H1 (cell line): ENCODE results near the gene MCFD2. TPM values are rescaled to one million over a fixed set of nuclear protein-coding genes. Genes with fewer than 3 reads are reported as not detected.

ENCODE experiments used
- CTCF ChIA-PET: fragments of 300-600 bp; sonication (Branson Sonifier 250); formaldehyde crosslinking; loops from one replicate; lab custom pipeline; 2021; ENCODE audit not compliant: partially characterized antibody; lab: Charles Lee
- POLR2A ChIA-PET: fragments of 300-600 bp; sonication (Branson Sonifier 250); formaldehyde crosslinking; loops from one replicate; lab custom pipeline; 2021; ENCODE audit warnings: inconsistent platforms; ENCODE audit not compliant: partially characterized antibody; lab: Charles Lee
- DNase-seq, 2 experiments: peaks; one replicate each; pipeline versions ENCODE4 v3.0.0 to v3.0.0-alpha.2; 2010 to 2022; ENCODE audit warnings: low spot score in 2 of 2, low read depth in 1 of 2, mixed read lengths in 1 of 2
- FAIRE-seq: peaks from 2 replicates; lab custom pipeline; 2011; peaks lifted over from hg19 to GRCh38; lab: Jason Lieb, UNC
- H2AFZ ChIP-seq: 2 replicates; pipeline ENCODE4 v1.8.1; 2012; ENCODE audit warnings: low read length, inconsistent platforms
- H2AK5ac ChIP-seq: 2 replicates; pipeline ENCODE4 v1.6.1; 2013; ENCODE audit warnings: low read depth, low read length
- H2BK120ac ChIP-seq: replicated peaks from 2 replicates; pipeline ENCODE3; 2013; ENCODE audit warnings: low read depth, low read length, inconsistent platforms
- H2BK12ac ChIP-seq: 2 replicates; pipeline ENCODE4 v1.6.1; 2013; ENCODE audit warnings: low read depth, low read length
- H2BK15ac ChIP-seq: 2 replicates; pipeline ENCODE4 v1.6.1; 2013; ENCODE audit warnings: low read length
- H2BK20ac ChIP-seq: 2 replicates; pipeline ENCODE4 v1.6.1; 2013; ENCODE audit warnings: low read length
- H2BK5ac ChIP-seq: 2 replicates; pipeline ENCODE4 v1.6.1; 2013; ENCODE audit warnings: low read depth, low read length
- H3K14ac ChIP-seq: 2 replicates; pipeline ENCODE4 v1.6.1; 2013; ENCODE audit warnings: inconsistent platforms; ENCODE audit not compliant: insufficient read length
- H3K18ac ChIP-seq: 2 replicates; pipeline ENCODE4 v1.6.1; 2013; ENCODE audit warnings: low read length; ENCODE audit errors: extremely low read depth
- H3K23ac ChIP-seq: 2 replicates; pipeline ENCODE4 v1.6.1; 2013; ENCODE audit warnings: inconsistent platforms; ENCODE audit not compliant: insufficient read length
- H3K23me2 ChIP-seq: 2 replicates; pipeline ENCODE4 v1.6.1; 2013; ENCODE audit warnings: low read depth, low read length
- H3K27ac ChIP-seq: 2 replicates; pipeline ENCODE4 v1.6.1; 2011; ENCODE audit warnings: low read depth, low read length, inconsistent platforms
- H3K27me3 ChIP-seq, 4 experiments: replicated peaks in 1 of 4; 1 replicate in 1 of 4; 2 replicates in 3 of 4; pipeline versions ENCODE4 v1.6.1 to v1.8.1; 2011 to 2013; ENCODE audit warnings: low read length in 3 of 4, mild to moderate bottlenecking in 3 of 4, inconsistent platforms in 2 of 4, mixed read lengths in 2 of 4, moderate library complexity in 1 of 4; ENCODE audit not compliant: control insufficient read depth in 3 of 4, insufficient read depth in 3 of 4; ENCODE audit errors: extremely low read depth in 1 of 4
- H3K36me3 ChIP-seq, 4 experiments: 2 replicates each; pipeline versions ENCODE4 v1.6.1 to v1.8.1; 2011 to 2013; ENCODE audit warnings: mild to moderate bottlenecking in 4 of 4, low read length in 3 of 4, moderate library complexity in 2 of 4, control low read depth in 1 of 4, inconsistent platforms in 1 of 4; ENCODE audit not compliant: insufficient read depth in 4 of 4, control insufficient read depth in 2 of 4
- H3K4ac ChIP-seq: replicated peaks from 2 replicates; pipeline ENCODE3; 2013; ENCODE audit warnings: low read length, low read depth, mixed read lengths, inconsistent platforms; ENCODE audit not compliant: insufficient read length
- H3K4me1 ChIP-seq, 4 experiments: replicated peaks in 1 of 4; 1 replicate in 1 of 4; 2 replicates in 3 of 4; pipeline versions ENCODE4 v1.6.1 to v1.8.1; 2011 to 2013; ENCODE audit warnings: low read length in 3 of 4, inconsistent platforms in 2 of 4, mixed read lengths in 1 of 4; ENCODE audit not compliant: insufficient read depth in 4 of 4, control insufficient read depth in 3 of 4
- H3K4me2 ChIP-seq, 2 experiments: 2 replicates each; pipeline versions ENCODE4 v1.6.1 to v1.8.1; 2011 to 2013; ENCODE audit warnings: low read depth in 2 of 2, low read length in 2 of 2, control low read depth in 1 of 2, inconsistent platforms in 1 of 2, mild to moderate bottlenecking in 1 of 2; ENCODE audit not compliant: insufficient read depth in 1 of 2
- H3K4me3 ChIP-seq, 4 experiments: fragments of 200-600, 300-600 bp in 1 of 4; sonication (generic), shearing (Covaris generic), sonication (Bioruptor Twin) in 1 of 4; 2 replicates each; pipeline versions ENCODE4 v1.5.1 to v1.8.1; 2011 to 2016; ENCODE audit warnings: low read length in 4 of 4, low read depth in 3 of 4, control low read depth in 2 of 4, inconsistent platforms in 2 of 4, mild to moderate bottlenecking in 2 of 4, mixed read lengths in 1 of 4, moderate library complexity in 1 of 4; ENCODE audit not compliant: insufficient read depth in 2 of 4; ENCODE audit errors: extremely low read depth in 1 of 4
- H3K56ac ChIP-seq: replicated peaks from 2 replicates; pipeline ENCODE3; 2013; ENCODE audit warnings: low read depth, mild to moderate bottlenecking, mixed read lengths, low read length, inconsistent platforms; ENCODE audit not compliant: insufficient read length
- H3K79me1 ChIP-seq: 2 replicates; pipeline ENCODE4 v1.6.1; 2013; ENCODE audit warnings: low read depth, low read length, control low read depth
- H3K79me2 ChIP-seq, 2 experiments: 2 replicates each; pipeline versions ENCODE4 v1.6.1 to v1.8.1; 2012 to 2013; ENCODE audit warnings: low read length in 2 of 2, mild to moderate bottlenecking in 2 of 2, inconsistent platforms in 1 of 2; ENCODE audit not compliant: insufficient read depth in 2 of 2, control insufficient read depth in 1 of 2
- H3K9ac ChIP-seq, 4 experiments: replicated peaks in 1 of 4; 1 replicate in 1 of 4; 2 replicates in 3 of 4; pipeline versions ENCODE4 v1.6.1 to v1.8.1; 2011 to 2013; ENCODE audit warnings: low read depth in 3 of 4, low read length in 3 of 4, control low read depth in 2 of 4, mild to moderate bottlenecking in 2 of 4, moderate library complexity in 2 of 4, inconsistent platforms in 1 of 4; ENCODE audit errors: extremely low read depth in 1 of 4
- H3K9me3 ChIP-seq, 2 experiments: 2 replicates each; pipeline versions ENCODE4 v1.6.1 to v1.8.1; 2012 to 2013; ENCODE audit warnings: mild to moderate bottlenecking in 2 of 2, moderate library complexity in 2 of 2, control low read depth in 1 of 2, inconsistent platforms in 1 of 2, low read depth in 1 of 2, low read length in 1 of 2, mixed read lengths in 1 of 2; ENCODE audit not compliant: insufficient read depth in 2 of 2
- H4K20me1 ChIP-seq, 2 experiments: replicated peaks in 1 of 2; 2 replicates each; pipeline versions ENCODE3 to v1.8.1; 2011 to 2013; ENCODE audit warnings: inconsistent platforms in 2 of 2, low read length in 2 of 2, mild to moderate bottlenecking in 1 of 2; ENCODE audit not compliant: insufficient read depth in 2 of 2, control insufficient read depth in 1 of 2
- H4K5ac ChIP-seq: 2 replicates; pipeline ENCODE4 v1.6.1; 2013; ENCODE audit warnings: low read length, low read depth, mixed read lengths, inconsistent platforms; ENCODE audit not compliant: insufficient read length
- H4K8ac ChIP-seq: 2 replicates; pipeline ENCODE4 v1.8.0; 2013; ENCODE audit warnings: mild to moderate bottlenecking, moderate library complexity, low read length, inconsistent platforms; ENCODE audit not compliant: insufficient read depth; ENCODE audit errors: extremely low read depth
- H4K91ac ChIP-seq: replicated peaks from 2 replicates; pipeline ENCODE3; 2013; ENCODE audit warnings: low read length, mixed read lengths, inconsistent platforms; ENCODE audit not compliant: insufficient read length
- CBX8 ChIP-seq: fragments of 300-800, 300-1000 bp; sonication (generic); IDR thresholded peaks from 2 replicates; pipeline ENCODE4 v1.7.1; 2016; ENCODE audit warnings: low read depth, low read length, borderline replicate concordance
- JUN ChIP-seq: IDR thresholded peaks from 2 replicates; pipeline ENCODE4 v1.6.1; 2011; ENCODE audit warnings: low read depth, mild to moderate bottlenecking, improper control_type of control experiment, low read length
- JUND ChIP-seq: IDR thresholded peaks from 2 replicates; pipeline ENCODE4 v1.6.1; 2011; ENCODE audit warnings: mild to moderate bottlenecking, improper control_type of control experiment, low read length
- MAX ChIP-seq: IDR thresholded peaks from 2 replicates; pipeline ENCODE4 v1.6.1; 2012; ENCODE audit warnings: inconsistent platforms
- SRF ChIP-seq: IDR thresholded peaks from 2 replicates; pipeline ENCODE4 v1.6.1; 2011; ENCODE audit warnings: mild to moderate bottlenecking, low read depth, low read length, moderate library complexity
- WGBS, 2 experiments: shearing (Covaris generic) in 1 of 2; methylation state at CpG; one replicate each; pipeline versions ENCODE4 v1.1.6 to v1.1.7; 2013 to 2015; ENCODE audit warnings: low lambda C conversion rate in 2 of 2, mixed read lengths in 2 of 2, inconsistent platforms in 1 of 2, low coverage in 1 of 2, missing lambda C conversion rate in 1 of 2; ENCODE audit not compliant: insufficient replicate concordance in 2 of 2, insufficient coverage in 1 of 2, insufficient read length in 1 of 2; ENCODE audit errors: extremely low coverage in 1 of 2, missing lambda C conversion rate in 1 of 2; 5-methylcytosine and 5-hydroxymethylcytosine counted together
- polyA plus RNA-seq, 7 experiments: library from polyadenylated mRNA; depleted of rRNA in 3 of 7; stranded (reverse) in 5 of 7; unstranded in 2 of 7; fragments of >200 nt in 5 of 7; fragments of 200-250 nt in 2 of 7; gene quantifications; 1 replicate in 5 of 7; 2 replicates in 1 of 7; 4 replicates in 1 of 7; pipeline versions ENCODE4 v1.2.1 to v1.2.3, GENCODE V29; 2011 to 2013; ENCODE audit warnings: missing spikeins in 2 of 7, mixed read lengths in 2 of 7
- total RNA-seq: library from RNA; stranded (reverse); fragmentation: NEBNext Ultra II Directional; extraction: Animal tissue kit (Norgen Biotek cat#: 25700); gene quantifications from 2 replicates; pipeline ENCODE4 v1.2.1, GENCODE V29; 2021

Gene MCFD2
- total and polyA plus RNA-seq, 2 of the 8 experiments (the other 6 are each of a cell fraction or from before 2014, with no cell fraction given), result 35.2 to 76.2 TPM

- TF ChIP-seq JUN (no peak), SRF (no peak), CBX8 (no peak), JUND (peak; percentile 83; the same call in 1 of the 2 replicates), MAX (no peak)
- Histone ChIP-seq H2BK15ac (no peak overlapping the region), H3K27me3 (no peaks in the 10 kb centered on the region), H2BK12ac (peak overlapping the region; percentile 32; the same call in 1 of the 2 replicates), H3K9me3 (no peaks in the 10 kb centered on the region), H3K4me3 (no peak overlapping the region), H4K20me1 (peaks cover 0 to 12% of the 10 kb centered on the region in 2 experiments), H4K8ac (no peak overlapping the region), H3K9ac (no peak overlapping the region), H2AK5ac (no peak overlapping the region), H3K79me1 (no peaks in the 10 kb centered on the region; the same call in 1 of the 2 replicates), H3K4ac (no peak overlapping the region), H3K23ac (no peak overlapping the region), H3K18ac (no peak overlapping the region), H3K27ac (no peak overlapping the region), H4K5ac (no peak overlapping the region), H3K23me2 (peaks cover 13% of the 10 kb centered on the region), H2BK120ac (no peak overlapping the region), H4K91ac (no peak overlapping the region), H3K4me2 (no peak overlapping the region), H2AFZ (0 out of 2 replicates have a peak overlapping the region, but pooled peaks have one; percentile 70), H3K4me1 (0 out of 7 replicates have a peak, but pooled peaks cover 0 to 2% (median 0%) of the 10 kb centered on the region in 4 experiments), H3K56ac (no peak overlapping the region), H3K14ac (no peak overlapping the region), H3K36me3 (no peaks in the 10 kb centered on the region; a peak in 1 of 8 replicates), H2BK5ac (no peak overlapping the region), H2BK20ac (no peak overlapping the region), H3K79me2 (0 out of 4 replicates have a peak, but pooled peaks cover 0 to 3% of the 10 kb centered on the region in 2 experiments)
- ChIA-PET POLR2A (no interaction called here), CTCF (interaction anchor here (0.7 to 5.5 kb wide), 11 partner anchors 10 to 515 kb away, joined by 3 to 24 read pairs (median 4); no protein-coding TSS in a partner anchor)
- peak in 1 of 2 experiments; percentile 21 for DNase-seq
- no peak for FAIRE-seq
- WGBS, 2 experiments, result 77% methylated on average over 5 of the region's 5 CpGs; no CpG with 5 or more reads in 1 of the 2 experiments
Measured at GRCh38 chr2:46873604-46874068, 42.0 kb downstream of the MCFD2 start.
